Kidney (tissue), 14 donors: ENCODE measurements around the gene GOLT1A. TPM values are rescaled to one million over a fixed set of nuclear protein-coding genes. Genes with fewer than 3 reads are reported as not detected.
A peak's percentile ranks its signal among the peaks of the same experiment; 100 is the strongest.

Experiments used
- DNase-seq, 5 donors: peaks; one replicate each; pipeline ENCODE4 v3.0.0-alpha.2; 2013 to 2020
- FAIRE-seq: peaks from 2 replicates; lab custom pipeline; 2012; peaks lifted over from hg19 to GRCh38; lab: Jason Lieb, UNC
- H3K27ac ChIP-seq, 2 donors: one replicate each; pipeline ENCODE4 v1.7.0; 2013; ENCODE audit warnings: low read depth in 2 of 2, low read length in 2 of 2, inconsistent platforms in 1 of 2
- H3K27me3 ChIP-seq: one replicate; pipeline ENCODE4 v1.7.1; 2013; ENCODE audit warnings: low read length, inconsistent platforms; ENCODE audit not compliant: control insufficient read depth, insufficient read depth
- H3K36me3 ChIP-seq, 3 donors: one replicate each; pipeline versions ENCODE4 v1.7.0 to v1.7.1; 2013; ENCODE audit warnings: low read length in 3 of 3, control low read depth in 1 of 3, inconsistent platforms in 1 of 3; ENCODE audit not compliant: insufficient read depth in 3 of 3, control insufficient read depth in 2 of 3
- H3K4me1 ChIP-seq, 3 donors: one replicate each; pipeline versions ENCODE4 v1.7.0 to v1.7.1; 2013; ENCODE audit warnings: low read length in 3 of 3, inconsistent platforms in 1 of 3, low read depth in 1 of 3; ENCODE audit not compliant: control insufficient read depth in 2 of 3, insufficient read depth in 2 of 3
- H3K4me3 ChIP-seq, 3 donors: one replicate each; pipeline versions ENCODE4 v1.7.0 to v1.8.1; 2013; ENCODE audit warnings: low read length in 3 of 3, control low read depth in 1 of 3, inconsistent platforms in 1 of 3
- H3K9ac ChIP-seq, 3 donors: one replicate each; pipeline versions ENCODE4 v1.7.0 to v1.7.1; 2013; ENCODE audit warnings: low read length in 3 of 3, control low read depth in 1 of 3, inconsistent platforms in 1 of 3
- H3K9me3 ChIP-seq, 3 donors: one replicate each; pipeline versions ENCODE4 v1.7.0 to v1.7.1; 2013; ENCODE audit warnings: low read length in 3 of 3, control low read depth in 1 of 3, inconsistent platforms in 1 of 3; ENCODE audit not compliant: control insufficient read depth in 2 of 3, insufficient read depth in 1 of 3
- CTCF ChIP-seq: IDR thresholded peaks from 3 replicates; pipeline ENCODE4 v1.5.1; 2012; ENCODE audit warnings: mild to moderate bottlenecking, moderate library complexity, borderline replicate concordance; ENCODE audit not compliant: insufficient read depth; ENCODE audit errors: extremely low read depth
- intact Hi-C: fragments of 100-400 bp; cut with DNase I; formaldehyde crosslinking; loops from one replicate; pipeline ENCODE4 v1.11.1; 2022
- polyA plus RNA-seq: library from polyadenylated mRNA; stranded (reverse); fragments of 350-450 nt; fragmentation: Illumina TruSeq; extraction: RNeasy Lipid Tissue Mini Kit (QIAGEN cat#74804); gene quantifications from one replicate; pipeline ENCODE4 v1.2.3, GENCODE V29; 2014; ENCODE audit warnings: low read depth, low replicate concordance; ENCODE audit not compliant: insufficient read depth
- total RNA-seq: library from RNA; stranded (reverse); fragmentation: NEBNext Ultra II Directional; extraction: Animal tissue kit (Norgen Biotek cat#: 25700); gene quantifications from one replicate; pipeline ENCODE4 v1.2.1, GENCODE V29; 2021
- donor health status: control.
- donor health status: control.
- donor health status: control.
- donor health status: control.
- donor health status: control.
- donor health status: DM: yes; HTN: yes; CAD: no.
- donor health status: Normal renal cell carcinoma (clear cell type).

The GOLT1A gene
- total and polyA plus RNA-seq, 2 donors from 2014 or later = 8.9 to 47.7 TPM

DNA sequence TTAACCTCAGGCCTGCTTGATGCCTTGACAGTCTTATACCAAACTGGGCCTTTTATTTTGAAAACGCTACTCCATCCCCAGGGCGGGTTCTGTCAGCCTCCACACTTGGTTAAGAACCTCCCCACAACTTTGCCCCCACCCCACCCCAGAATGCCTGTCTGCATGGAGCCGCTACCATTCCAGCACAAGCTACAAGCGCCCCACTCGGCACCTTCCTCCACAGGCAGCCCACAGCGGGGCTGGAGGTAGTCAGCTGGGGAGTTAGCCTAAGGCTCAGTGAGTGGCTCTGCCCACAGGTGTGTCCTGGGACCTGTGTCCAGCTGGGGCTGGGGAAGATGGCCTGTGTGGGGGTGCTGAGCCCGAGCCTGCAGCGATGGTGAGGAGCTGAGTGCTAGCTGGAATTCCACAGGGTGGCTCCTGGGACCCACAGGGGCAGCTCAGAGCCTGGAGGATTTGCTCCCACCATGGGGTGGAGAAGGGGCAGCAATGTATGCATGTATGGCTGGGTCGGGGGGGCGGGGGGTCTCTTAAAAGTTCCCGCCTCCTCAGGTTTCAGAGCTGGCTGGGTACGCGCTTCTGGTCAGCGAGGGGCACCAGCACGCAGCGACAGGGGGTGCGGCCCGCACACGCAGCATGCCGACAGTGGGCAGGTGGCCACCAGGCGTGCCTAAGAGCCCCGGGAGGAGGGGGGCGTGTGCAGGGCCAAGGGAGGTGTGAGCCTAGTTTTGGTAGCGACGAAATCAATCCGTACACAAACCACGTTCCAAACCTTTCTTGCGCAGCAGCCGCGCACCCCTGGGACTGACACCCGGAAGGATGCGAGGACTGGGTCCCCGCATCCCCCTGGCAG lies 62.9 kb downstream of the GOLT1A start:
- intact Hi-C loops = no loop called here
- no peak for TF ChIP-seq CTCF
- Histone ChIP-seq H3K9me3 (no peaks in the 10 kb centered on the region), H3K27me3 (no peaks in the 10 kb centered on the region), H3K36me3 (peaks cover 0 to 8% (median 4%) of the 10 kb centered on the region in 3 donors), H3K27ac (peak overlapping the region; percentile 87 to 94), H3K4me1 (peaks cover 0 to 12% (median 0%) of the 10 kb centered on the region in 3 donors), H3K4me3 (peak overlapping the region; percentile 21 to 82 (median 80)), H3K9ac (peak overlapping the region in 2 of 3 donors; percentile 76 to 85)
- DNase-seq (peak; percentile 48 to 82 (median 58)), FAIRE-seq (no peak)

DNA sequence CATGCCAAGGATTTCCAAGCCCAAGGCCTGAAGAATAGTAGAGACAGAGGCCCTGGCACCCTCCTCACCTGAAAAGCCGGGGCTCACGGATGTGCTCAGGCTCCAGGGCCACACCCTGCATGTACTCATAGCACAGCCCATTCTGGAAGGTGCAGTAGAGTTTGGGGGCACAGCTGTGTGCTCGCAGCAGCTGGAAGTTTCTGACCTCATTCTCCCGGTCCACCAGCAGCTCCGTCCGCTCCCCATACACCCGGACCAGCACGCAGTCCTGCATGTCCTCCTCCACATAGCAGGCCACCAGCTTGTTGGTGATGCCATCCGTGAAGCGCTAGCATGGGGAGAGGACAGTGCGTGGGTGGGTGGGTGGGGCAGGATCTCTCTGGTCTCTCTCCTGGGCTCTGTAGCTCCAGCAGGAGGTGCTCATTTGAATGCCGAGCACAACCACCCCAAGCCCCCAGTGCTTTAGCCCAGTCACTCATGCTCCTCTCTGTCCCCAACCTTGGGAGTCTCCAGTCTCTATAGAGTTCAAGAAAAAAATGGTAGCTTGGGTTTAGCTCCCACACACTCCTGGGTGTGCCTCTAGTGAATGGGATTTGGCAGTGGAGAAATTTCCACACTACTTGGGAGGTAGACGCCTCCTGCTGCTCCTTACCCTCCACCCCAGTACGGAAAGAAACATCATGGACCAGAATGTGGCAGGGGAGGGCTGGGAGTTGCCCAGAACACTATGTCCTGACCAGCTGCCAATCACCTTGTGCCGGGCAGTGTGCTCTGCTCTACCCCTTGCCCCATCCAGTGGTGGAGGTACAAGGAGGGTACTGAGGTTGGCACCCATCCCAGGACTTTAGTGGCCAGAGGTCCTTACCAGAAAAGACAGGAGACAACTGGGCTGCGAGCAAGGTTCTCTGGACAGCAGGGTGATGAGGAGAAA lies 63.9 kb downstream of the GOLT1A start:
- H3K4me3 ChIP-seq = peak overlapping the region in 2 of 3 donors; percentile 80 to 82
- FAIRE-seq = no peak
- peak overlapping the region in 1 of 3 donors; percentile 81 for H3K9ac ChIP-seq
- intact Hi-C loops = no loop called here
- no peaks in the 10 kb centered on the region for H3K9me3 ChIP-seq
- peak in 1 of 5 donors; percentile 52 for DNase-seq
- H3K36me3 ChIP-seq = peaks cover 0 to 13% (median 13%) of the 10 kb centered on the region in 3 donors
- H3K4me1 ChIP-seq = peaks cover 0 to 18% (median 5%) of the 10 kb centered on the region in 3 donors
- H3K27ac ChIP-seq = peak overlapping the region; percentile 87 to 94
- TF ChIP-seq CTCF = no peak
- H3K27me3 ChIP-seq = no peaks in the 10 kb centered on the region

DNA sequence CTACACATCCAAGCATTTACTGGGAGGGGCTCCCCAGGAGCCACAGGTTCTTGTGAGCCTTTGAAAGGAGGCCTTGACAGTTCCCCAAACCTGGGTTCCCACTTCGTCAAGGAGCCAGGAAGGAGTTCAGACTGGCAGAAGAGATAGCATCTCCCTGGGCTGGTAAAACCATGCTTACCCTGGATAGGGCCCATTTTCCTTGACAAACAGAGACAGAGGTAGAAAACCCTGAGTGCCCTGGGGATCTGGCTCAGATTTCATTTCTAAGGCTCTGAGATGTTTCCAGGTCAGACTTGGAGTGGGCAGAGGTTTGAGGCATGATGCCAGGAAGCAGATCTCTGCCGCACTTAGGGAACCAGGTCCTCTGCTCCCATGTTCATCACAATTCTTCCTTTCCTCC lies 64.7 kb downstream of the GOLT1A start:
- Histone ChIP-seq H3K27me3 (no peaks in the 10 kb centered on the region), H3K27ac (peak overlapping the region; percentile 56 to 76), H3K36me3 (peaks cover 0 to 13% (median 13%) of the 10 kb centered on the region in 3 donors), H3K4me3 (peak overlapping the region in 2 of 3 donors; percentile 80 to 82), H3K9me3 (no peaks in the 10 kb centered on the region), H3K4me1 (peaks cover 0 to 20% (median 6%) of the 10 kb centered on the region in 3 donors), H3K9ac (peak overlapping the region in 1 of 3 donors; percentile 42)
- DNase-seq = no peak
- FAIRE-seq = no peak
- TF ChIP-seq CTCF = no peak
- intact Hi-C loops = no loop called here

Other genes with a start within 250 kb of the GOLT1A start
- 55.2 TPM for gene SOX13, start 140.9 kb downstream of the GOLT1A start, total RNA-seq
- 23.9 TPM for gene SOX13, start 140.9 kb downstream of the GOLT1A start, polyA plus RNA-seq
- gene ETNK2, start 61.9 kb downstream of the GOLT1A start, total RNA-seq = 33.3 TPM
- gene ETNK2, start 61.9 kb downstream of the GOLT1A start, polyA plus RNA-seq = 166 TPM
- 32.4 TPM for gene REN, start 47.7 kb downstream of the GOLT1A start, total RNA-seq
- gene REN, start 47.7 kb downstream of the GOLT1A start, polyA plus RNA-seq = 1,159 TPM
- gene KISS1, start 17.5 kb downstream of the GOLT1A start, total RNA-seq = 0.50 TPM
- gene KISS1, start 17.5 kb downstream of the GOLT1A start, polyA plus RNA-seq = 25.2 TPM
- 65.1 TPM for gene PLEKHA6, start 145.9 kb upstream of the GOLT1A start, total RNA-seq
- gene PLEKHA6, start 145.9 kb upstream of the GOLT1A start, polyA plus RNA-seq = 17.5 TPM
- gene PPP1R15B, start 197.8 kb upstream of the GOLT1A start, total RNA-seq = 41.6 TPM
- gene PPP1R15B, start 197.8 kb upstream of the GOLT1A start, polyA plus RNA-seq = 12.3 TPM